D721Med (cell line): ENCODE data around the gene IRF2BP1.

Source experiments
- DNase-seq: peaks from one replicate; pipeline ENCODE4 v3.0.0; 2011; ENCODE audit warnings: low spot score; ENCODE audit not compliant: insufficient read length
- FAIRE-seq: peaks from 2 replicates; lab custom pipeline; 2011; peaks lifted over from hg19 to GRCh38; lab: Jason Lieb, UNC
- CTCF ChIP-seq: IDR thresholded peaks from 2 replicates; pipeline ENCODE4 v1.5.1; 2012; ENCODE audit warnings: mild to moderate bottlenecking, control low read depth; ENCODE audit not compliant: insufficient read depth; ENCODE audit errors: missing control alignments

Gene IRF2BP1

GRCh38 chr19:45863840-45864628 is 21.9 kb downstream of the IRF2BP1 start, which contains the start of gene FOXA3:
Gene FOXA3, plus strand, starts transcription at chr19:45864326. Its CDS starts 131 bp downstream, at chr19:45864457.
- DNase-seq (peak; percentile 85), FAIRE-seq (no peak)
- peak; percentile 38 for TF ChIP-seq CTCF

- DNase-seq (no peak), FAIRE-seq (no peak)
- no peak for TF ChIP-seq CTCF
Measured at GRCh38 chr19:45863335-45863839, 22.6 kb downstream of the IRF2BP1 start.

GRCh38 chr19:45862564-45863334 is 23.2 kb downstream of the IRF2BP1 start, which contains the start of gene SYMPK:
Gene SYMPK, minus strand, starts transcription at chr19:45863147. Its CDS starts 8,652 bp downstream, at chr19:45854495.
- DNase-seq (peak; percentile 94), FAIRE-seq (no peak)
- no peak for TF ChIP-seq CTCF

- FAIRE-seq = no peak
- no peak for TF ChIP-seq CTCF
Measured at GRCh38 chr19:45862271-45862563, 23.7 kb downstream of the IRF2BP1 start.

GRCh38 chr19:45860359-45861259 is 25.3 kb downstream of the IRF2BP1 start:
- DNase-seq = no peak
- no peak for FAIRE-seq
- no peak for TF ChIP-seq CTCF

More at GRCh38 chr19:45862271-45862563, 23.7 kb downstream of the IRF2BP1 start:
- no peak for DNase-seq

GRCh38 chr19:45854167-45854778 is 31.7 kb downstream of the IRF2BP1 start:
- no peak for FAIRE-seq
- no peak for TF ChIP-seq CTCF
- DNase-seq = no peak
